CD4-positive, alpha-beta T cell treated with Interleukin-10 for 1 hour (primary cell): Measurements from ENCODE around the gene RASEF.

ENCODE experiments used
- DNase-seq: peaks from one replicate; pipeline ENCODE4 v3.0.0-alpha.2; 2020

The RASEF gene

DNA sequence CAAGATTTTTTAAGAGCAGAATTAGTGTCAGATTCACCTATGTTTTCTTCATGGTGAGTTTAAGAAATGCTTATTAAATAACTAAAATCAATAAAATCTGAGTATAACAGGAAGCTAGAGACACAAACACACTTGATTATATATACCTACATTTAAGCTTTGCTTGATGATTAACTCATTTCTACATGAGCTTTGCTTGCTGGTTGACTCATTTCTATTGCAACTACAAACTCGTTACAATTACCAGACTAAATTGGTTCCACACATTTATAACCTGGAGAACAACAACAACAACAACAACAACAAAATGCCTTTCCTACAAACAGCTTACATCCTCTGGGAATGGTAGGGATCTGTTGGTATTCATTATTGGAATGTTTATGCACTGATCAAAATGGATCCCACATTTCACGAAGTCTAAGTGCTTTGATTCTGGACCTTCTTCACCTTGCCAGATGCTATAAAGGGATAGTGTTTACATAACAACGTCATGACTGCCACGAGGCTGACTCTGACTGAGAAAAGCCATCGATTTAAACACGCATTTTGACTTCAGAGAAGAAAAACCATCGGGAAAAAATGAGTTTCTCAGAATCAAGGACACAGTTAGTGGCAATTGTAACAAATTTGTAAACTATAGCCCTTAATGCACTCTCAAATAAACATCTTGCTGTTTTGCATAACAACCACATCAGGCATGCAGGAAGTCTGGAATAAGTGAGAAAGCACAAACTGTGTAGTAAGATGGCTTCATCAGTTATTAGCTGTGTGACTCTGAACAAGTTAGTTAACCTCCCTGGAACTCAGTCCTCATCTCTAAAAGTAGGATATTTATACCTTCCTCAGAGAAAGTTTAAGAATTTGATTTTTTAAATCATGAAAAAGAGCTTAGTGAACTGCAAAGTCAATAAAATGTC is 49.8 kb downstream of the RASEF start:
- DNase-seq = no peak

DNA sequence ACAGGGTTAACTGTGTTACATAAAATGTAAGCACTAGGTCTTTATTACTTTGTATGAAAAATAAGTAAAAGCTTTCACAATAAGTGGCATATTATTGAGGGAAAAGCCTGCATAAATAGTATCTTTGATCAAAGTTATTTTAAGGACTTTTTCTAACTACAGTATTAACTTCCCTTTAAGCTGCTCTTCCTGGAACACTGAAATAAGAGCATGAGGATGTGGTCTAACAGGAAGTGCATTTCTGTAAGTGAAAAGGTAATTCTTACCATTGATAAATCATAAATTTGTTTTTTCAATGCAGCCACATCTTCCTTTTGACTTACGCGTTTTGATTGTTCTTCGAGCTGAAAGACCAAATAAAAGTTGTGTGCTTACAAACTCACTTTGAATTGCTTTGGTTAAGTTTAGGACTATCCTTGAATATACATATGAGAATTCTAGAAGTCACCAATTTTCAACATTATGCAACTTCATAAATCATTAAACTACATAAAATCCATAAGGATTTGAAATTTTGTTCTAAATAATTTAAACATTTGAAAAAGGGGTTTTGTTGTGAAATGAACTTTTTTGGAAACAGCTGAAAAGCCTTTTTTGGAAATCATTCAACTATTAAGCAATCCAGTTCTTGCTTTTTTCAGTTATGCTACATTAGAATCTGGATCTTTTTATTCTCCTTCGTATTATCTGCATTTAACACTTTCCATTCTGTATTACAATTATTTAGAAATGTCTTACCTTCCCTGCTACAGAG is 50.6 kb downstream of the RASEF start:
- DNase-seq = no peak

DNA sequence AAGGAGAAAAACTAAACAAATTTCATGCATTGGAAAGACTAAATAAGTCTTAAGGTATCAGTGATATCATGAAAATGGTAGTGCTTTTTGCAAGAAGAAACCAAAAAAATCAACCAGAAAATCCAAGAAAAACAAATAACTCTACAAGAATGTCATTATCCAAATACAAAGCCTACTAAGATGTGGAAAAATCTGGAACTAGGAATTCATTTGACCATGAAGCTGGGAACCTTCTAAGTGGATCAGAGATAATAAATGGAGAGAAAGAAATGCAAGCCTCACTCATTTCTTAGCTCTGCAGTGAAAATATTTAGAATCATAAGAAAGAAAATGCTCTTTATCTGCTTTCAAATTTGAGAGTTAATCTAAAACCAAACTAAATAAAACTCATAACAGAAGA is 51.3 kb downstream of the RASEF start:
- no peak for DNase-seq

DNA sequence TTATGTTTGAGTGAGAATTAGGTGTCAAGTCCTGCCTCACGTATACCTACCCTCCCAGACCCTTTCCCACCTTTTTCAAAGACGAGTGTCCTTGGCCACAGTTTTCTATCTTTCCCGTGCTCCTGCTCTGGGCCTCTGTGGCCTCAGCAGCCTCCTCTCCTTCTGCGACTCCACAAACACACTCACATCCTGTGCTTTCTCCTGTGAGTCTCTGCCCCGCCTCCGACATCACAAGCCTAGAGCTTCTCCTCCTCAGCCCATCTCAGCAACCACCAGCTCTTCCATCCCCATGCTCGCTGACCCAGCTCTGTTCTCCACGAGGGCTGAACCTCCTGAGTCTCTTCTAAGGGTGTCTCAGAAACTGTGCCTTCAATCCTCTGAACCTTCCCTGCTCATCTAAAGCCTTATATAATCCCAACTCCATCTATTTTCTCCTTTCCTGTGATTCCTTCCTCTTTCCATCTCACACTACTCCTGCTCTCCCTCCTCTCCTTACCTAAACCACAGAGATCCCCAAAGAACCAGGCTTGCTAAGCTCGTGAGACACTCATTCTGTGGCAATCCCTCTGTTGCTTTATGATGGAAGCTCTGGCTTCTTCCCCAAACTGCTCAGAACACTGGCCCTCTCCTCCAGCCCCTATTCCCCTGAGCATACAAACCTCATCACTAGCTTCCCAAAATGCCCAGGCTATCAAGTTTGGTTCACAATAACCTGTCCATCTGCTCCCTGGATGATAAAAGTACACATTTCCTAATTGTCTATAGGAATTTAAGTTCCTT is 55.2 kb downstream of the RASEF start:
- DNase-seq = no peak

DNA sequence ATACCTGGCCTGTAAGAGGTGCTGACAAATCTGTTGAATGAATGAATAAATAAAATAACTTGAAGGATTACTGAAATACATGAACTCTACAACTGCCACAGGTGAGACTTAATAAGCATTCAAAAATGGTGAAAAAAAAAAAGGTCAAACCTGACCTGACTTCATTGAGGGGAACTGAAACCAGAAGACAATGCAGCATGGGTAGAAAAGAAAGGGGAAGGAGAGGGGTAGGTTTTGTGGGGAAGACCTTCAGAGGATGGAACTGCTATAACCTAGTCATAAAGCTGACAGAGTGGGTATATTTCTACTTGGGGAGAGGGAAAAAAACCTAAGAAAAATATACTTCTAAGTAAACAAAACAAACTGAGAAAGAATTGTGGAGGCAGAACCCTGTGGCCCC is 56.6 kb downstream of the RASEF start:
- no peak for DNase-seq

DNA sequence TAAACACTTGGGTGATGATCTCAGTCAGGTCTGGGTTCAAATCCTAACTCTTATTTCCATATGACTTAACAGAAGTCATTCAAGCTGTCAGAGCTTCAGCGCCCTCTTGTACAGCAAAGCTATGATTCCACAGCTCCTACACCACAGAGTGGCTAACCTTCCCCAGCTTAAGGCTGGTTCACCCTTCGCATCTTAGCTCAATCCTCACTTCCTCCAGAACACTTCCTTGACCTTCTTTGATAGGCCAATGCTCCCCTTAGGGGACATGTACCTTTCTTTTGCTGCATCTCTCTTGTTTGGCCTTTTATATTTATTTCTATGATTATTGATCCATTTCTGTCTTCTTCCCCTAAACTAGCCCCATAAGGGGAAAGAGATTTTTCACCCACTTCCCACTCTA is 57.0 kb downstream of the RASEF start:
- DNase-seq = no peak

DNA sequence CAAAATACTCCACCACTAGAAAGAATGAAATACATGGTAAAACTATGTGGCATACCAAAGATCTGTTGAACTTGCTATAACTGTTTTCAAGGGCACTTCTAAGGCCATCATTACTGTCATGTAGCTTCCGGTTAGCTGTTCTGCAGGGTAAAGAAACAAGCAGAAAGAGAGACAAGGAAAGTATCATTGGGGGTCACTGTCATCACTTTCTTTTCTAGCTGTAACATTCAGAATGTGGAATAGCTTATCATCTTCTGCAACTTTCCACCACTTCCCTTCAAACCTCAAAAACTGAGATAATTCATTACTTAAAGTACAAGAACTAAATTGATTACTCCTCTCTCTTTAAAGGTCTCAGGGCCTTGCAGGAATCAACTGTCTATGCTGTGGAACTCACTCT is 57.6 kb downstream of the RASEF start:
- DNase-seq = no peak

DNA sequence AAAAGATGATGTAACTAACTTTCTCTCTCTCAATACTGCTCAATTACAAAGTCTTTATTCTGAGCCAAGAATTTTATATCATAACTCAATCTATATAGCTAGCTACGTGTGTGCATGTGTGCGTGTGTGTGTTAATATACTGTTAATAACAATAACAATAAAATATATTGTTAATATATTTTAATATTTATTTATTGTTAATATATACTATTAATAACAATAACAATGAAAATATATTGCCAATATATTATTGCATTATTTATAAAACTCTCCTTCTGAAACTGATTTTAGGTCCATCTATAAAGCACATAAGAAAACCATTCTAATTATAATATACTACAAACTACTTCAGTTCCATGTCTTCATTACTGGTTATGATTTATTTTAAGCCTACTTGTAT is 60.6 kb downstream of the RASEF start:
- DNase-seq = no peak

DNA sequence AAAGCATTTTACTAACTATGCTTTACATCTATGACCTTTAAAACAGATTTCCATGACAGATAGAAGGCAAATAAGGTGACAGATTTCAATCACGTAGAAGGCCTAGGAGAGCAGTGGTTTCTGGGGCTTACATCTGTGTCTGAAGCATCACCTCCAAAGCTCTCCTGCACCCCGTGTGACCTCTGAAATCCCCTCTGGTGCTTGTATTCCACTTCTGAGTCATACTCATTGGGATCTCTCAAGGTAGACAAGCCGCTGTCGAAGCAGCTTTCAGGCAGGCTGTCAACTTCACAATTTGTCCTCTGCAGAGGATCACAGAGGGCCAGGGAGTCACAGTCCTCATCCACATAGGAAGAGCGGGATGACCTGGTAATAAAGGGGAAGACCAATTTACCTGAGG is 62.2 kb downstream of the RASEF start:
- DNase-seq = no peak

DNA sequence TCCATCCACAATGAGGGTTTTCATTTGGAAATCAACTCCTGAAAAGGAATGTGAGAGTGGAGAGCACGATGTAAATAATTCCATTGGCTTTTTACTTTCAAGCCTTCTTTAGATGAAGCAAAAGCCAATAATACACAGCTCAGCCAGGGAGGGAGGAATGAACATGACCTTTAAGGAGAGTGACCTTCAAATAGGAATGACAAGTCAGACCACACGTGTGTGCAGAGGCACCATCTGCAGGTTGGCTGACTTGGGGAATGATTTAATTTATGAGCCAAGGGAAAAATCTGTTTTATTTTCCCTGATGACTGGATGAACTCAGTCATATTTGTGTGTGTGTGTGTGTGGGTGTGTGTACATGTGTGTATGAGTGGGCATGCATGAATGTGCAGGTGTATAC is 64.5 kb downstream of the RASEF start:
- DNase-seq = no peak

DNA sequence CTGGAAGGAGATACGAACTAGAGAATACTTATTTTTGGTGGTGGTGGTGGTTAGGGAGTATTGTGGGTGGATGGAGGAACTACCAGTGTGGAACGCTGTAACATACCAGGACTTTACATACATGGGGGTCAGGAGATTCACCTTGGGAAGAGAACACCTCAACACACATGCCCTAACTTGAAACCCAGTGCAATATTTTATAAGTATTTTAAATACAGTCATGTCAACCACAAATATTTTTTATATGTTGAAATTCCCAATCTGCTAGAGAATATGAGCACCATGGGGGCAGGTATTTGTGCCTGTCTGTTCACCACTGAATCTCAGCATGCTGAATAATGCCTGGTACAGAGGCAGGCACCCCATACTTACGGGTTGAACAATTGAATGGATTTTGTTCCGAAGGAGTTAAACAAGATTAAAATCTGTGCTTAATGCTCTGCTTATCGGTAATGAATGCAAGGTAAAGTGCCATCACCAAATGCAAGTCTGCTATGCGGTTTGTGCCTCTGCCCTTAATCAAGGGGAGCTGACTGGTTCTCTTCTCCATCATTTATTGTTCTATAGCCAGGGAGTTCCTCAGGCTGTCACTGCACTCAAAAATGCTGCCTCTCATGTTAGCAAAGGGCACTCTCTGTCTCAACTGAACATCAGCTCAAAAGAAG is 65.3 kb downstream of the RASEF start:
- DNase-seq = no peak

DNA sequence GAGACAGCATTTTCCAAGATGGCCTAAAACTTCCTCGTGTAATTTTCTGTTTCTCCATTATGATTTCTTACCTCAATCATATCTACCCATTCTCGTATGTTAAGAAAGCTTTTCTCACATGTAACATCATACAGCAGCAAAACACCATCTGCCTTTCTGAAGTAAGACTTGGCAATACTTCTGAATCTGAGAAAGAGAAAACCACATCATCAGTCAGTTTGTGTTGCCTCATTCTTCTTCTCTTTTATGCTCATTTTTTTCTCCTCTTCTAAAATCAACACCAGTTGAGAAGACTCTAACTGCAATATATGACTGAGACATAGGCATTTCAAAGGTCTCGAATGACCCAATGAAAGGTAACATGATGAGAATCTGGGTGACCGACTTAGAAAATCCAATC is 66.0 kb downstream of the RASEF start:
- DNase-seq = no peak

DNA sequence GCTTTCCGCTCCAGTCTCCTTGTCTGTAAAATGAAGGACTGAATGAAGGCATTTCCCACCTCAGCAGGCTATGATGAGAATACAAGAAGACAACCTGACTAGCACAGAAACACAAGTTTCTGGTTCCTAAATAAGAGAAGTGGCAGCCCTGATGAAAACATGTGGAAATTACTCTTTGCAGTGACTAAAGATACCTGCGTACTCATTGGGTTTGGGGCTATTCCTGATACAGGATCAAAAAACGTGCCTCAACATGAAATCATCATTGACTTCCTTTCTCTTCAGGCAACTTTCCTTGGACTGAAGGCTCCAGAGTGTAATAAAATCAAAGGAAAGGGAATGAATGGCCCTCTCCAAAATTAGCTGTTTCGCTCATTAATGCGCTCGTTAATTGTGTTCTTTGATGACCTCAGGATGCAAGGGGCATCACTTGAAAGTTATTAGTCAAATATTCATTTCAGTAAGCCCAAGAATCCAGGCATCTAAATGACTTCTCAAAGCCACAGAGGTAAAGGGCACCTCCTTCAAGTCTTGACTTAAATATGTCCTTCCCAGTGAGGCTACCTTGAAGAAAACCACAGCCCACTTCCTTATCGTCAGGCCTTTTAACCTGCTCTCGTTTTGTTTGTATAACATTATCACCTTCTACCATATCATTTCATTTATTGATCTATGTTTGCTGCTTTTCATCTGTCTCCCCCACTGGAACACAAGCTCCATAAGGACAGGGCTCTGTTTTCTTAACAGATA is 68.9 kb downstream of the RASEF start:
- DNase-seq = no peak

DNA sequence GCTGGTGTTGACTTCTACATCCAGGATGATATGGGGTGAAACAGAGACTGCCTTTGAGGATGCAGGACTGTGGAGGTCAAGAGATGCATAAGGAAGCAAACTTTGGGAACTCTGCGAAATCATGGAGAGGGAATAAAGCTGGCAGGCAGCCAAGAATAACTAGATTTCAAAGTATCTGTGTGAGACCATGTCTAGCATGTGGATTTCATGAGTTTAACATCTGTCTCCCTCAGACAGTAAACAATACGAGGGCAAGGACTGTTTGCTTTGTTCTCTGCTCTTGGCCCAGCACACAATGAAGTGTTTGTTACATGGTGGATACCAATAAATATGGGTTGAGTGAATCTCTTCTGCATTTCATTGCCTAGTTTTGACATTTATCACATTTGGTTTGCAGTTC is 71.3 kb downstream of the RASEF start:
- DNase-seq = no peak

DNA sequence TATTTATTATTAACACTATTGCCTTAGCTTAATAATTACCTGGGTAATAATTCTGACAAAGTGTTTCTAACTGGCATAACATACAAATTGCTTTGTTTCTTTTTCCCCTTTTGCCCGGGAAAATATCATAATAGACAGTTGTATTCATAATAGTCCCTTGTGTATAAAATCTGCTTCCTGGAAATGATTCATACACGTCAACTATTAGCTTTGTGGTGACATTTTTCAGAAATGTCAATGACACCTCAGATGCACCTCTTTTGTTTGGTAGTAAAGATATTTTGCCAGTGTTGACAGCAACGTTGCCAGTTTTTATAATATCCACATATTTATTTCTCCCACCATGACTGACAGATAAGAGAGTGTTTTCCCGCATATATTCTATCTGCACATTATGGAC is 73.0 kb downstream of the RASEF start:
- DNase-seq = no peak

DNA sequence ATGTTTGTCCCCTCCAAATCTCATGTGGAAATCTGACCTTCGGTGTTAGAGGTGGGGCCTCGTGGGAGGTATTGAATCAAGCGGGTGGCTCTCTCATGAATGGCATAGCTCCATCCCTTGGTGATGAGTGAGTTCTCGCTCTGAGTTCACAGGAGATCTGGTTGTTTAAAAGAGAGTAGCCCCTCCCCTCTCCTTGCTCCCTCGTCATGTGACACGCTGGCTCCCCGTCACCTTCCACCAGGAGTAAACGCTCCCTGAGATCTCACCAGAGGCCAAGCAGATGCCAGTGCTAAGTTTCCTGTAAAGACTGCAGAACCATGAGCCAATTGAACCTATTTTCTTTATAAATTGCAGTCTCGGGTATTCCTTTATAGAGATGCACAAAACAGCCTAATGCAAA is 74.5 kb downstream of the RASEF start:
- no peak for DNase-seq

DNA sequence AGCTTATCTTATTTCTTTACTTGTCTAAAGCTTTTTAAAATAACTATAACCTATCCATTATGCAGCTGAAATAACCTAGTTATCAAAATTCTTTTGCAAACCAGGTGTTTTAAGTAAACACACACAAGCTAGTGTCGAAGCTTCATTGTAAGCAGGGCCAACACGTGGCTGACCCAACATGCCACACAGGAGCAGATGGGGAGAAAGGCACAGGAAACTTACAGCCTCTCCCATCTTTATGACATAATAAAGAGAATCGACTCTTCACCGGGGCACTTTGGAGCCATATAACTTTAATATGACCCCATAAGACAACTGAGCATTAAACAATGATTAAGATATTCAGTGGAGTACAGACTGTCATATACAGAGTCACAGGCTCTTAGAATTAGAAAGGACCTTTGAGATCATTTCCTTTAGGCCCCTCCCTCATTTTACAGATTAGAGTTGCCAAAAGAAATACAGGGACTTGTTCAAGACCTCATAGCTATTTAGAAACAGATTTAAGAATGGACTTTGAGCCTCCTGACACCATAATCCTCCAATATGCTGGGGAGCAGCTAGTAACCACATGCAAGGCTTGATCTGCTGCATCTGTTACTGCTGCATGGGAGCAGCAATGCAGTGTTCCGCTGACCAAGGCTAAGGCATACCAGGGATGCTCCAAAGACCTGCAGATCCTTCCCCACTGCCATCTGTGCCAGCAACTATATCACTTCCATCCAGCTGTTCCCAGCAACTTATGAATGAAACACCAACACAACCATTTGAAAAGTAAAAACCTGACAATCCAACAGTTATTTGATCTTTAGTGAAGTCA is 75.4 kb downstream of the RASEF start:
- no peak for DNase-seq

DNA sequence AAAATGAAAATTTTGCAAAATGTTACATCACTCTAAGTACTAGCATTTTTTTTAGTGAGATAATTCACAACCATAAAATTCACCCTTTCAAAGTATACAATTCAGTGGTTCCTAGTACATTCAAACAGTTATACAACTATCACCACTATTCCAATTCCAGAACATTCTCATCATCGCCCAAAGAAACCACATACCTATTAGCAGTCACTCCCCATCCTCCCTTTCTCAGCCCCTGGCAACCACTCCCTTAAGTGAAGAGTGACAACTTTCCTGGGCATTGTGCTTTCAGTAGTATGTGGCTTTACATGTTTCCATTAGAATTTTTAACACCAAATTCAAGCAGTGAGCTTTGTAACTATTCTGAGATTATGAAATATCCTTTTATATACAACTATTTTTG is 81.4 kb downstream of the RASEF start:
- no peak for DNase-seq

DNA sequence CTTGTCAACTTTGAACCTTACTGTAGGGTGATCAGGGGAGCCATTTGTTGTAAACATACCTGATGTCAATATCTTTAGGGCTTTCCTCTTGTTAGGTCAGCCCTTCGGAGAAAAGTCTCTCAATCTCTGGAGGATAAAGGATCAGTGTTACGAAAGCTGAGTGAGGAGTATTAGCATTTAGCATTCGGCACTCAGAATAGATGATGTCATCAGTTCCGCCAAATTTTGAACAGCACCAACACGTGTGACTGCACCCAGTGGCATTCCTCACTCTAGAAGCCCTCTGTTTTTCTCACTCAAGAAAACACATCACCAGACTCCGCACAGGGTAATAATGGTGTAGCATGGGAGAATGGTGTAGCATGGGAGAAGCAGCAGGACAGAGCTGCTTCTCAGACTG is 87.8 kb downstream of the RASEF start:
- DNase-seq = no peak

DNA sequence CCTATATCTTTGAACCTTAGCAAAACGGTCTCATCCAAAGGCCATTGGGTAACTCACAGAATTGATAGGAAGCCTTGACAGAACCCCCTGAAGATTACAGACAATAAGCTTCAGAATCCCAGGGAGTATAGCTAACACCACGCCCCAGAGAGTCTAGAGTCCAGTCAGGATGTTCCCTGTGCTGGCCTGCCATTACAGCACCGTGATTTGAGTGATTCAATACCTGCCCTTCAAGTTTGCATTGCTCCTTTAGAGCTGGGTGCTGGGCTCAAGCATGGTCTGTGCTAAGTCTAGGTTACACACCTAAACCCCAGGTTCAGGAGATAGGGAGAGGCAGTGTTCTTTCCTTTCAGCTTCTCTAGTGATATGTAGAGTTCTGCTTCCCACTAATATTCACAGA is 90.5 kb downstream of the RASEF start:
- no peak for DNase-seq

DNA sequence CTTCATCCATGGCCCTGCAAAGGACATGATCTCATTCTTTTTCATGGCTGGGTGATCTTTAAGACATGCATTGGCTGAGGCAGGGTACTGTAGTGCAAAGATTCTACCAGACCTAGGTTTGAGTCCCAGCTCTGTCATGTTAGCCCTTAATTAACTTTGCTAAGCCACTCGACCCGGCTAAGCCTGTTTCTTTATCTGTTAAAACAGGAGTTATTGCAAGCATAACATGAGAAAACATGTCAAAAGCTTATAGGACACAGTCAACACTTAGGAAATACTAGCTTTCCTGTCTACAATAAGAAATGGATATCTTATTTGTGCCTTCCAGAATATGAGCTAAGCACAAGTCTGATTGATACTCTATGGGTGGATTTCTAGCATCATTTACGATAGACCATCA is 92.6 kb downstream of the RASEF start:
- no peak for DNase-seq
